ENCODE results near the gene NR4A3.

DNA sequence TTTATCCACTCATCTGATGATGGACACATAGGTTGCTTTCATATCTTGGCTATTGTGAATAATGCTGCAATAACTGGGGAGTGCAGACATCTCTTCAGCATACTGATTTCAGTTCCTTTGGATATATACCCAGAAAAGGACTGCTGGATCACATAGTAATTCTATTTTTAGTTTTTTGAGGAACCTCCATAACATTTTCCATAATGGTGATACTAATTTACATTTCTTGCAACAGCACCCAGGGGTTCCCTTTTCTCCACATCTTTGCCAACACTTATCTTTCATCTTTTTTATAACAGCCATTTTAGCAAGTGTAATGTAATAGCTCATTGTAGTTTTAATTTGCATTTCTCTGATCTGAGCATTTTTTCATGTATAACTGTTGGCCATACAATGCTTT lies 34.1 kb upstream of the NR4A3 start:
- TF ChIP-seq CTCF (IDR thresholded peaks at IDR 0.05 in 4 of 5, conservative IDR thresholded peaks at IDR 0.05 in 1 of 5) (no peak), POLR2A (IDR thresholded peaks at IDR 0.05) (no peak)

All from gastrocnemius medialis (tissue), 4 donors.